H7 (cell line): ENCODE data around the gene FGF18. TPM values are rescaled to one million over a fixed set of nuclear protein-coding genes. Genes with fewer than 3 reads are reported as not detected.
"Not testable (repeated sequence)": the region's sequence is repeated elsewhere in the genome, so short reads cannot be mapped to it uniquely, and the experiment has no call there.

Experiments
- DNase-seq: peaks from one replicate; pipeline ENCODE4 v3.0.0; 2012
- H3K27me3 ChIP-seq: 2 replicates; pipeline ENCODE4 v1.6.0; 2011; ENCODE audit warnings: mild to moderate bottlenecking, low read length; ENCODE audit not compliant: control insufficient read depth, insufficient read depth
- H3K36me3 ChIP-seq: replicated peaks from 2 replicates; pipeline ENCODE4 v1.5.1; 2011; ENCODE audit warnings: low read length; ENCODE audit not compliant: control insufficient read depth, insufficient read depth
- H3K4me3 ChIP-seq: 2 replicates; pipeline ENCODE4 v1.5.1; 2011; ENCODE audit warnings: low read depth, mild to moderate bottlenecking, control low read depth, low read length, moderate library complexity; ENCODE audit not compliant: insufficient read depth
- total RNA-seq: library from RNA; depleted of rRNA; stranded (reverse); fragments of >200 nt; shearing (Covaris generic); gene quantifications from 2 replicates; pipeline ENCODE4 v1.2.3, GENCODE V29; 2014

Gene FGF18
- total RNA-seq, 1 experiment from 2014 or later, result 1.9 TPM

- no peak for DNase-seq
- Histone ChIP-seq H3K4me3 (no peak overlapping the region), H3K36me3 (peaks cover 58% of the 10 kb centered on the region)
Observed at GRCh38 chr5:171391996-171392577, 27.4 kb upstream of the FGF18 start.

GRCh38 chr5:171392585-171393159, 26.8 kb upstream of the FGF18 start:
- peaks cover 59% of the 10 kb centered on the region for H3K36me3 ChIP-seq
- H3K27me3 ChIP-seq, result no peaks in the 10 kb centered on the region
- no peak overlapping the region for H3K4me3 ChIP-seq
- DNase-seq, result no peak

More at GRCh38 chr5:171391996-171392577, 27.4 kb upstream of the FGF18 start:
- H3K27me3 ChIP-seq, result no peaks in the 10 kb centered on the region

- H3K36me3 ChIP-seq, result peaks cover 63% of the 10 kb centered on the region
Observed at GRCh38 chr5:171395042-171395441, 24.4 kb upstream of the FGF18 start.

DNA sequence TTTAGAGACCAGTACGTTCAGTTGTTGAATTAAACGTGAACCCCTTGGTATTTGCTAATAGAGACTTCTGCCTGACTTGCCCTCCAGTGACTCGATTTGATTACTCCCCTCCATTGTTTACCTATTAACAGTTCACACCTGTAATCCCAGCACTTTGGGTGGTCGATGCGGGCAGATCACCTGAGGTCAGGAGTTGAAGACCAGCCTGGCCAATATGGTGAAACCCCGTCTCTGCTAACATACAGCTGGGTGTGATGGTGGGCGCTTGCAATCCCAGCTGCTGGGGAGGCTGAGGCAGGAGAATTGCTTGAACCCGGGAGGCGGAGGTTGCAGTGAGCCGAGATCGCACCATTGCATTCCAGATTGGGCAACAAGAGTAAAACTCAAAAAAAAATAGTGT, 22.9 kb upstream of the FGF18 start:
- H3K27me3 ChIP-seq, DNase-seq, H3K4me3 ChIP-seq: not testable (repeated sequence)
- peaks cover 68% of the 10 kb centered on the region for H3K36me3 ChIP-seq

More at GRCh38 chr5:171395042-171395441, 24.4 kb upstream of the FGF18 start:
- DNase-seq, result no peak
- H3K4me3 ChIP-seq, result no peak overlapping the region
- no peaks in the 10 kb centered on the region for H3K27me3 ChIP-seq

- Histone ChIP-seq H3K36me3 (peaks cover 65% of the 10 kb centered on the region), H3K27me3 (no peaks in the 10 kb centered on the region), H3K4me3 (no peak overlapping the region)
- no peak for DNase-seq
Observed at GRCh38 chr5:171397190-171397589, 22.3 kb upstream of the FGF18 start.

GRCh38 chr5:171397599-171397998, 21.8 kb upstream of the FGF18 start:
- H3K27me3 ChIP-seq, result no peaks in the 10 kb centered on the region
- no peak overlapping the region for H3K4me3 ChIP-seq
- peaks cover 63% of the 10 kb centered on the region for H3K36me3 ChIP-seq
- DNase-seq, result no peak

DNA sequence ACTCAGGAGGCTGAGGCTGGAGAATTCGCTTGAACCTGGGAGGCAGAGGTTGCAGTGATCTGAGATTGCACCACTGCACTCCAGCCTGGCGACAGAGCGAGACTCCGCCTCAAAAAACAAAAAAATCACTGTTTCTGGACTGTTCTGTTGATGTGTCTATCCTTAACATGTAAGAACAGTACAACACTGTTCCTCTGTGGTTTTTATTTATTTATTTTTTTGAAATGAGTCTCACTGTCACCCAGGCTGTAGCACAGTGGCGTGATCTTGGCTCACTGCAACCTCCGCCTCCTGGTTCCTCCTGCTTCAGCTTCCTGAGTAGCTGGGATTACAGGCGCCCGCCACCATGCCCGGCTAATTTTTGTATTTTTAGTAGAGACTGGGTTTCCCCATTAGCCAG, 20.8 kb upstream of the FGF18 start:
- peaks cover 54% of the 10 kb centered on the region for H3K36me3 ChIP-seq
- H3K4me3 ChIP-seq, result not testable (repeated sequence)

GRCh38 chr5:171400169-171400568, 19.3 kb upstream of the FGF18 start:
- no peak for DNase-seq
- peaks cover 47% of the 10 kb centered on the region for H3K36me3 ChIP-seq

More for the DNA sequence above, 20.8 kb upstream of the FGF18 start:
- H3K27me3 ChIP-seq, DNase-seq: not testable (repeated sequence)

GRCh38 chr5:171401167-171401947, 18.1 kb upstream of the FGF18 start:
- Histone ChIP-seq H3K27me3 (no peaks in the 10 kb centered on the region), H3K36me3 (peaks cover 48% of the 10 kb centered on the region), H3K4me3 (no peak overlapping the region)
- DNase-seq, result no peak

More at GRCh38 chr5:171400169-171400568, 19.3 kb upstream of the FGF18 start:
- Histone ChIP-seq H3K4me3 (no peak overlapping the region), H3K27me3 (no peaks in the 10 kb centered on the region)

DNA sequence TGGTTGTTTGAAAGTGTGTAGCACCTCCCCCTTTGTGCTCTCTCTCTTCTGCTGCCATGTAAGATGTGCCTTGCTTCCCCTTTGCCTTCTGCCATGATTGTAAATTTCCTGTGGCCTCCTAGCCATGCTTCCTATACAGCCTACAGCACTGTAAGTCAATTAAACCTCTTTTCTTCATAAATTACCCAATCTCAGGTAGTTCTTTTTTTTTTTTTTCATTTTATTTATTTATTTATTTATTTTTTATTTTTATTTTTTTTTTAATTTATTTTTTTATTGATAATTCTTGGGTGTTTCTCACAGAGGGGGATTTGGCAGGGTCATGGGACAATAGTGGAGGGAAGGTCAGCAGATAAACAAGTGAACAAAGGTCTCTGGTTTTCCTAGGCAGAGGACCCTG, 16.7 kb upstream of the FGF18 start:
- not testable (repeated sequence) for H3K27me3 ChIP-seq, H3K4me3 ChIP-seq, DNase-seq
- H3K36me3 ChIP-seq, result peaks cover 44% of the 10 kb centered on the region

DNA sequence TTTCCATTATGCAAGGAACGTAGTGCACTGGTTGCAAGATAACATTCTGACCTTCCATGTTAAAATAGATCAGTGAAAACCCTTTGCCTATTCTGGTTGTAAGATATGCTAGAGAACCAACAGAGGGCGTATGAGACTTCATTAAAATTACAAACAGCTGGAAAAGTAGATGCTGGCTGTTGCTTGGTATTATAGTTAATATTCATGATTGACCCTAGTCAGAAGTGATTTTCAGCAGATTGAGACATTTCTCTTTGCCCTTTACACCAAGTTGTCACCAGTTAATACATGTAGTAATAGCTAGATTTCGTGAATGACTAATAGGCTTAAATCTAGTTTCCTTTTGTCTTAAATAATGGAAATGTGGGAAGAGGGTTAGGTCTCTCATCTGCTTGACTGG, 13.8 kb upstream of the FGF18 start:
- H3K36me3 ChIP-seq, result peaks cover 42% of the 10 kb centered on the region
- no peak overlapping the region for H3K4me3 ChIP-seq
- DNase-seq, result peak; percentile 24
- H3K27me3 ChIP-seq, result no peaks in the 10 kb centered on the region

DNA sequence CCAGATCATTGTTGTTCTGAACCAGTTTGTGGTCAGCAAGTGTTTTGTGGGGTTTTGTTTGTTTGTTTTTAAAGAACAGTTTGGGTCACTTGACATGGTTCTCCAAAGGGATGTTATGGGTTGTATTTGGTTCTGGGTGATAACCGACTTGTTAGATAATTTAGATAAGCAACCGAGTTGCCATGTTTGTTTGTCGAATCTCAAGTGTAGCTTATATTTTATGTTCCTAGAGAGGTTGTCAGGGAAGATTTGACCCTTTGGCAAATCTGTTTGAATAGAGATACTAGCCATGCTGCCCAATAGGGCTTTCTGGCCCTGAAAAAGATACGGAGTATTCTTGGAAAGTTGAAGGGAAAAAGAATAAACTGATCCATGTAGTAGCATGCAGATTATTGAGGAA, 12.2 kb upstream of the FGF18 start:
- Histone ChIP-seq H3K4me3 (no peak overlapping the region), H3K27me3 (no peaks in the 10 kb centered on the region), H3K36me3 (peaks cover 40% of the 10 kb centered on the region)
- DNase-seq, result no peak

DNA sequence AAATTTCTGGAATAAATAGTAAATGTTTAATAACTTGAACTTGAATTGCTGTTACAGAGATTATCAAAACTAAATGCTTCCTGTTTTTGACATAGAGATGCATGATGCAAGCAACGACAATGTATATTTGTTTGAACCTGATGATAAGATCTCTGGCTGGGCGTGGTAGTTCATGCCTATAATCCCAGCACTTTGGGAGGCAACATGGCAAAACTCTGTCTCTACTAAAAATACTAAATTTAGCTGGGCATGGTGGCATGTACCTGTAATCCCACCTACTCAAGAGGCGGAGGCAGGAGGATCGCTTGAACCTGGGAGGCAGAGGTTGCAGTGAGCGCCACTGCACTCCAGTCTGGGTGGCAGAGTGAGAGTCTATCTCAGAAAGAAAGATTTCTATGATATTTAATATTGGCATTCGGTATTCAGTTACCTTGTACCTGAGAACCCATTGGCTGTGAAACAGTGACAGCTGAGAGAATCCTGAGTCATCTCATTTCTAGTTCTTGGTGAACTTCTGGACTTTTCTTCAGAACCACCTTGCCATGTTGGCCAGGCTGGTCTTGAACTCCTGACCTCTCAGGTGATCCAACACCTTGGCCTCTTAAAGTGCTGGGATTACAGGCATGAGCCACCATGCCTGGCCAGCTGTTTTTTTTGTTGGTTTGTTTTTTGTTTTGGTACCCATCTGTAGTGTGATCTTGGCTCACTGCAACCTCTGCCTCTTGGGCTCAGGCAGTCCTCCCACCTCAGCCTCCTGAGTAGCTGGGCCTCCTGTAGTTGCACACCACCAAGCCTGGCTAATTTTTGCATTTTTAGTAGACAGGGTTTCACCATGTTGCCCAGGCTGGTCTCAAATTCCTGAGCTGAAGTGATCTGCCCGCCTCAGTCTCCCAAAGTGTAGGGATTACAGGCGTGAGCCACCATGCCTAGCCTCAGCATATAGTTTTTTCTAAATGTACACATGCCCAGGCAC, 10.0 kb upstream of the FGF18 start:
- Histone ChIP-seq H3K4me3 (no peak overlapping the region), H3K27me3 (no peaks in the 10 kb centered on the region), H3K36me3 (peaks cover 41% of the 10 kb centered on the region)
- no peak for DNase-seq

GRCh38 chr5:171410181-171410580, 9.3 kb upstream of the FGF18 start:
- no peak overlapping the region for H3K4me3 ChIP-seq
- H3K27me3 ChIP-seq, result no peaks in the 10 kb centered on the region
- peaks cover 37% of the 10 kb centered on the region for H3K36me3 ChIP-seq
- no peak for DNase-seq
